Brain microvascular endothelial cell (primary cell): ENCODE results near the gene CST6.

Experiments used
- DNase-seq: peaks from one replicate; pipeline ENCODE4 v3.0.0-alpha.2; 2020
- H3K27ac ChIP-seq: fragments of 250-450 bp; sonication (Bioruptor Pico); 2 replicates; pipeline ENCODE4 v1.5.1; 2020; ENCODE audit warnings: mild to moderate bottlenecking, moderate library complexity
- H3K27me3 ChIP-seq: fragments of 250-450 bp; sonication (Bioruptor Pico); replicated peaks from 2 replicates; pipeline ENCODE4 v1.5.1; 2020; ENCODE audit warnings: mild to moderate bottlenecking
- H3K36me3 ChIP-seq: fragments of 250-450 bp; sonication (Bioruptor Pico); replicated peaks from 2 replicates; pipeline ENCODE4 v1.5.1; 2020; ENCODE audit warnings: mild to moderate bottlenecking
- H3K4me3 ChIP-seq: 2 replicates; pipeline ENCODE4 v1.5.1; 2011; ENCODE audit warnings: low read depth, mild to moderate bottlenecking, control low read depth, low read length, moderate library complexity
- CTCF ChIP-seq: IDR thresholded peaks from 2 replicates; pipeline ENCODE4 v1.5.1; 2011; ENCODE audit warnings: low read depth, mild to moderate bottlenecking, moderate library complexity, low read length, control low read depth, inconsistent platforms; ENCODE audit errors: missing control alignments
- in situ Hi-C: cut with HindIII; loops from 2 replicates; pipeline ENCODE4 v1.10.0; 2017; ENCODE audit warnings: low sequenced_read_pairs, low pct_ligation_motif_present

Gene CST6

GRCh38 chr11:66015454-66015881, 3.7 kb downstream of the CST6 start:
- DNase-seq = no peak
- in situ Hi-C loops = no loop called here
- no peaks in the 10 kb centered on the region for H3K27me3 ChIP-seq
- TF ChIP-seq CTCF = no peak
- no peak overlapping the region for H3K4me3 ChIP-seq
- no peak overlapping the region for H3K27ac ChIP-seq
- no peaks in the 10 kb centered on the region for H3K36me3 ChIP-seq

- no peak for TF ChIP-seq CTCF
- no peak for DNase-seq
- Histone ChIP-seq H3K27ac (no peak overlapping the region), H3K27me3 (no peaks in the 10 kb centered on the region), H3K4me3 (no peak overlapping the region), H3K36me3 (no peaks in the 10 kb centered on the region)
- in situ Hi-C loops = no loop called here
Observed at GRCh38 chr11:66015936-66016792, 4.4 kb downstream of the CST6 start.

GRCh38 chr11:66016793-66017177, 5.0 kb downstream of the CST6 start:
- H3K27me3 ChIP-seq = no peaks in the 10 kb centered on the region
- no peak for DNase-seq
- no peak for TF ChIP-seq CTCF
- in situ Hi-C loops = no loop called here
- H3K36me3 ChIP-seq = no peaks in the 10 kb centered on the region
- H3K27ac ChIP-seq = no peak overlapping the region
- no peak overlapping the region for H3K4me3 ChIP-seq

GRCh38 chr11:66017321-66017720, 5.5 kb downstream of the CST6 start:
- Histone ChIP-seq H3K4me3 (no peak overlapping the region), H3K36me3 (no peaks in the 10 kb centered on the region), H3K27me3 (no peaks in the 10 kb centered on the region), H3K27ac (no peak overlapping the region)
- no peak for DNase-seq
- no peak for TF ChIP-seq CTCF
- in situ Hi-C loops = no loop called here

- in situ Hi-C loops = no loop called here
- no peak for TF ChIP-seq CTCF
Observed at GRCh38 chr11:66020212-66020611, 8.4 kb downstream of the CST6 start.

More at GRCh38 chr11:66020212-66020611, 8.4 kb downstream of the CST6 start:
- no peak for DNase-seq
- H3K4me3 ChIP-seq = no peak overlapping the region
- H3K27ac ChIP-seq = no peak overlapping the region
- no peaks in the 10 kb centered on the region for H3K27me3 ChIP-seq
- H3K36me3 ChIP-seq = no peaks in the 10 kb centered on the region
